Lung microvascular endothelial cell (primary cell): Measurements from ENCODE around the gene PRR36. TPM values are rescaled to one million over a fixed set of nuclear protein-coding genes. Genes with fewer than 3 reads are reported as not detected.

Experiments used
- DNase-seq, 2 donors: peaks; one replicate each; pipeline versions ENCODE4 v3.0.0 to v3.0.0-alpha.2; 2010; ENCODE audit warnings: low read depth in 2 of 2
- total RNA-seq: library from RNA; depleted of rRNA; stranded (reverse); fragments of >200 nt; gene quantifications from 2 replicates; pipeline ENCODE4 v1.2.1, GENCODE V29; 2014

PRR36 gene
- total RNA-seq, 1 donor from 2014 or later: not detected

DNA sequence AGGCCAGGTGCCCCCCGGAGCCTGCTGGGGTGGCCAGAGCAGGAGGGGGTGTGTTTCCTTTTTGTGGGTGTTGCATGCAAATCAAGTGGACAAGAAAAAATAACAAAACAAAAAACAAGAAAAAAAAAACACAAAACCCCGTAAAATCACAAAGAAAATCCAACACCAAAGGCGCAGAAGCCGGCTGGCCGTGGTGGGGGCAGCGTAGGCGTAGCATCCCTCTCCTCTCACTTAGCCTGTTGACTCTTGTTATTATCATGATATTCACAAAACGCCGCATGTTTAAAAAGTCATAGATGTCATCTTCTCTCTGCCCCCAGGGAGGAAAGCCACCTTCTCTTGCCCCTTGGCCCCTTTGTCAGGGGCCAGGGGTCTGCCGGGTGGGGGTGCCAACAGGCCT lies 39.5 kb upstream of the PRR36 start:
- DNase-seq: no peak

DNA sequence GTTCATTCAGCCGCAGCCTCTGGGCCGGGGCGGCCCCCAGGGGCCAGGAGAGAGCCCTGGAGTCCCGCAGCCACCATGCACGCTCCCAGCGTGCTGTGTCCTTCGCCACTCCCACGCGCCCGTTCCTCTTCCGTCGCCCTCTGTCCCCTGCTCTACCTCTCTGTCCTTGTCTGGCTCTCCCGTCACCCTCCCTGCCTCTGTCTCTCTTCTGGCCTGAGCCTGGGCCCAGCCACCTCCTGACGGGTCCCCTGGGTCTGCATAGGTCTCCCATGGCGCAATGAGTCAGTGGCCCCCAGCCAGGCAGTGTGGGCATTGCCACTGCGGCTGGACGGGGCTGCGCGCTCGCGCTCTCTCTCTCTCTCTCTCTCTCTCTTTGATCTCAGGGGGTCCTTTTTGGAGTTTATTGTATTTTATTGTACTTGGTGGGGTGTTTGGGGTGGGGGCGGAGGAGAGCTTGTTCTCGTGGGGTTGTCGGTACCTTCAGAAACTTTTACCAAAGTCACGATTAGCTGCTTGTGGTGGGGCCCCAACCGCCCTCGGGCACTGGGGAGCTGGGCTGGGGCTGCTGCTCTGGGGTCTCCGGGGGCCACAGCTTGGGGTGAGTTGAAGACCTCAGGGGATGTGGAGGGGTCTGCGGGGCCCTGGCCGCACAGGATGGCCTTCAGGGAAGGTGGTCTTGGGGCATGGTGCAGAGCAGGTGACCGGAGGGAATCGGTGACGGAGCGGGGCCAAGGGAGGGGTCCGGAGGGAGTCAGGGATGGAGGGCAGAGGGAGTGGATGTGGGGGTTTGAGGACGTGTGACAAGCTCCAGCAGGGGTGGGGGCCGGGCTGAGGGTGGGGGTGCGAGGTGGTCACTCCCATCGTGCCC lies 38.7 kb upstream of the PRR36 start:
- no peak for DNase-seq

DNA sequence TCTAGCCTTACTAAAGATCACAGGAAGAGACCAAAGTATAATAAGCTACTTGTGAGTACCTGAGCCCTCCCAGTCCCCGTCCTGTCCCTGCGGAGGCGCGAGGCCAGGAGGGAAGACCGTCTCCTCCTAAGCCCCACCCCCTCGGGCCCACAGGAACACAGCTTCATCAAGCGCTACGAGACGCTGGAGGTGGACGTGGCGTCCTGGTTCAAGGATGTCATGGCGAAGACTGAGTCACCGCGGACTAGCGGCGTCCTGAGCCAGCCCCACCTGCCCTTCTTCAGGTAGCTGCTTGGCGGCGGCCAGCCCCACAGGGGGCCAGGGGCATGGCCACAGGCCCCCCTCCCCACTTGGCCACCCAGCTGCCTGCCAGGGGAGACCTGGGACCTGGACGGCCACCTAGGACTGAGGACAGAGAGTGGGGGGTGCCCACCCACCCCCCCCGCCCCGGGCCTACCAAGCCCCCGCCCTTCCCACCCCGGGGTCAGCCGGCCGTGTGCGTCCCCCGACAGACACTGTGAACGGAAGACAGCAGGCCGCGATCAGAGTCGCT lies 38.0 kb upstream of the PRR36 start:
- no peak for DNase-seq

DNA sequence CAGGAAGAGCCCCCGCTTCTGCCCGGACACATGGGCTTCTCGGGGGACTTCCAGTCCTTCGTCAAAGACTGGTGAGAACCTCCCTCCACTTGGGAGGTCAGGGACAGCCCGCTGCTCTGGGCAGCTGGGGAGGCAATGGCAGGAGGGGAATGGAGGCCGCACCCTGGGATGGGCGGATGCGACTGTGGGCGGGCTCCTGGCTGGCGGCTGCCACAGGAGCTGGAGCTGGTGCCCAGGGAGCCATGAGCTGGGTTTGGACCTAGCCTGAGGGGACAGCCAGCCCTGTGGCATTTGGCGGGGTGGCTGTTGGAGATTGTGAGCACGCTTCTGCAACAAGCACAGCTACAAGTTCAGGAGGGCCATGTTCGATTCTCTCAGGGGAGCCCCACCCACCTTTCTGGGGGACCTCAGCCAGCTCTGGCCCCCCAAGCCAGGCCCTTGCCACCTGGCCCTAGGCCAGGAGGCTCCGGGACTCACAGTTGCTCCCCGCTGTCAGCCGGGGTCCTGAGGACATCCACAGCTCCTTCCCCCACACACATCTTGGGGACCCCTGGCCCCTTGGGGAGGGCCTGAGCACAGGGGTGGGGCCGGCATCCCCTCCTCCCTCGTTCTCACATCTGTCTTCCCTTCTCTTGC lies 37.4 kb upstream of the PRR36 start:
- DNase-seq: no peak

DNA sequence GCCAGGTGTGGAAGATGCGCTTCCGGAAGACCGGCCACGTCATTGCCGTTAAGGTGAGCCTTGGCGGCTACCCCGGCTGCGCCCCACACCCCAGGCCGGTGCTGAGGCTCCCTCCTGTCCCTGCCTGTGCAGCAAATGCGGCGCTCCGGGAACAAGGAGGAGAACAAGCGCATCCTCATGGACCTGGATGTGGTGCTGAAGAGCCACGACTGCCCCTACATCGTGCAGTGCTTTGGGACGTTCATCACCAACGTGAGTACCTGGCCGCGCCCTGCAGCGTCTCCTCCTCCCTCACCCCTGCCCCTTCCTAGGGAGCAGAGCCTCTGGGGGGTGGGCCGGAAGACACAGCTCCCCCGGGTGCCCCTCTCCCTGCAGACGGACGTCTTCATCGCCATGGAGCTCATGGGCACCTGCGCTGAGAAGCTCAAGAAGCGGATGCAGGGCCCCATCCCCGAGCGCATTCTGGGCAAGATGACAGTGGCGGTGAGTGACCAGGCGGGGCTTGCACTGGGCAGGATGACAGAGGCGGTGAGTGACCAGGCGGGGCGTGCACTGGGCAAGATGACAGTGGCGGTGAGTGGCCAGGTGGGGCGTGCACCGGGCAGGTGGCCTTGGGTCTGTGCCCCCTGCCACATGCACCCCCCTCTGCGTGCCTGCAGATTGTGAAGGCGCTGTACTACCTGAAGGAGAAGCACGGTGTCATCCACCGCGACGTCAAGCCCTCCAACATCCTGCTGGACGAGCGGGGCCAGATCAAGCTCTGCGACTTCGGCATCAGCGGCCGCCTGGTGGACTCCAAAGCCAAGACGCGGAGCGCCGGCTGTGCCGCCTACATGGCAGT lies 36.4 kb upstream of the PRR36 start:
- no peak for DNase-seq

DNA sequence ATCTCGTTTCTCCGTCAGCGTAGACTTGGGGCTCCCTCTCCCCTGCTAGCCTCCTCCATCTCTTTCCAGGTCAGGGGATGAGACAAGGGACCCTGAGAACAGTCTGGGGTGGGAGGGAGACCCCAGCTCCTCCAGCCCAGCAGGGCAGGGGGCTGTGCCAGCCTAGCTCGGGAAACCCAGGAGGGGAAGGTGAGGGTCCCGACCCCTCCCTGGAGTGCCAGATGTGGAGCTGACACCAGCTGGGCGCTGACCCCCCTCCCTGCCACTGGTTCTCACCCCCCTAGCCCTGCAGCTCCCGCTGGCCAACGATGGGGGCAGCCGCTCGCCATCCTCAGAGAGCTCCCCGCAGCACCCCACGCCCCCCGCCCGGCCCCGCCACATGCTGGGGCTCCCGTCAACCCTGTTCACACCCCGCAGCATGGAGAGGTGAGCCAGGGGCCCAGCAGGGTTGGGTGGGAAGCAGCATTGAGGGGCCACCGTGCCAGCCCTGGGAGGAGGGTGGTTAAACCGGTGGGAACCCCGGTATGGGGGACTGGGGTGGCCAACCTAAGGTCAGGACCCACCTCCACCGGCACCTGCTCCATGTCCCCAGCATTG lies 35.4 kb upstream of the PRR36 start:
- DNase-seq: no peak

DNA sequence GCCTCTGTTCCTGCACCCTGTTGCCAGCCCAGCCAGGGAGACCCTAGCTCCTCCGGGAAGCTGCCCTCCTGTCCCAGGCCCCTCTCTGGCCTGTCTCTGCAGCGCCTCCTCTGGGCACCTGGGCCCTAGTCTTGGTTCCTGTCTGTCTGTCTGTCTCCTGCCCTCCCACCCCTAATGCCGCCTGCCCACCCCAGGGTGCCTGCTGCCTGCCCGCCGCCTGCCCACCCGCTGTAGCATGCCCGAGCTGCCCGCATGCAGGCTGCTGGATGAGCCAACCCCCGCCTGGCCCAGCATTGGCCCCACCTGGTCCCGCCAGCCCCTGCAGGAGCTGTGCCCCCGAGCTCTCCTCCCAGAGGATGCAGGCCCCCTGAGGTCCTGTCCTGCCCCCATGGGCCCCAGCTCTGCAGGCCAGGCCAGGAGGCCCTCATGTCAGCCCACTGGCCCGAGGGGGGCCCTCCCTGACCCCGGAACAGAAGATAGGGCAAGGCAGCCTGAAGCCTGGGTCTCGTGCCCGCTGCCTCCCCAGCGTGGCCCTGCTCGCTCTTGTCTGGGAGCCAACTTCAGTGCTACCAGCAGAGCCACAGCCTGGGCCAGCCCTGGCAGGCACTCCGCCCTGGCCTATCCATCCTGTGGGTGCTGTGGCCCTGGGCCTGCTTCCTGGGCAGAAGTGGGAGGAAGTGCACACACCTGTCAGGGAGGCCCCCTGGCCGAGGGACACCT lies 34.7 kb upstream of the PRR36 start:
- DNase-seq: no peak

DNA sequence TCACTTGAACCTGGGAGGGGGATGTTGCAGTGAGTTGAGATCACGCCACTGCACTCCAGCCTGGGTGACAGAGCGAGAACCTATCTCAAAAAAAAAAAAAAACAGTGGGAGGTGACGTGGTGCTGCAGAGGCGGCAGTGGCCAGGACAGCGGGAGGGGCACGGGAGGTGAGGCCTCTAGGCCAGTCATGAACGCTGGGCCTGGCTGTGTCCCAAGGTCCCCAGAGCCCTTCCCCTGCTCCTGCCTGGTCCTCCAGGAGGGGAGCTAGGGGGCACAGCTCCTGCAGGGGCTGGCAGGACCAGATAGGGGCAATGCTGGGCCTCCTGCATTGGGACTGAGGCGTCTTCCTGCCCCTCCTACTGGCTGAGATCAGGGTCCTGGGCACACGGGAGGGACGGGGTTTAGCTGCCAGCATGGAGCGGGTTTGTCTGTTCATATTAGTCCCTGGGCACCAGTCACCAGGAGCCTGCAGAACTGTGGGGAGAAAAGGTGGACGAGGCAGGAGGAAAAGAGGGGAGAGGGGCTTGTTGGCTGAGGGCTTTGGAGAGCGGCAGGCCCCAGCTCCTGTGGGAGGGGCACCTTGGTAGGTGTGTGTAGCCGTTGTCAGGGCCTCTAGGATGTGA lies 34.0 kb upstream of the PRR36 start:
- no peak for DNase-seq

DNA sequence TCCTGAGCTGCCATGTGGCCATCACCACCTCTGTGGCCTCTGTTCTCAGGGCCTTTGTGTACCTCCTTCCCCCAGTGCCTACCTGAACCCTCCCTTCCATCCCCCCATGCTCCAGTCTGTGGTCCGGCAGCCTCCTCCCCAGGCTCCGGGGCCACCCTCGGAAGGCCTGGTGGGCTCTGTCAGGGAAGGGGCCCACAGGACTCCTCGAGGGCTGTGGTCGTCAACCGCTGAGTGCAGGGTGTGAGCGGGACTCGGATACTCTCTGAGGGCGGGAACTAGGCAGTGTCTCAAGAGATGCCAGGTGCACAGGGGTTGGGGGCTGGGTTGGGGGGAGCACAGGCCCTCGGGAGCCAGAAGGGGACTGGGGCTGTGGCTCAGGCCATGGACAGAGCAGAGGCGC lies 33.4 kb upstream of the PRR36 start:
- no peak for DNase-seq

DNA sequence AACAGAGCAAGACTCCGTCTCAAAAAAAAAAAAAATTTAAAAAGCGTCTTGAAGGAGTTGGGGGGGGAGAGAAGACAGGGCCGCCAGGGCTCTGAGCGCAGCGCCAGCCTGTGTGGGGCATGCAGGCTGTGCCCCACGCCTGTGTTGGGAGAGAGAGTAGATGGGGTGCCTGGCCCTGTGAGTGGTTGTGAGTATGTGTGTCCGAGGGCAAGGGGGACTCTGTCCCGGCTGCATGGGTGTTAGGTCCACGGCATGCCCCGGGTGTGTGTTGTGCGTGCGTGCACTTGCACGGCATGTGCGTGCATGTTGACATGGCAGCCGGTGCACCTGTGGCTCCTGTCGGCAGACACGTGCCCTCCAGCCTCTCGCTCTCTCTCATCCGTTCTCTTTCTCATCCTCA lies 32.9 kb upstream of the PRR36 start:
- no peak for DNase-seq

DNA sequence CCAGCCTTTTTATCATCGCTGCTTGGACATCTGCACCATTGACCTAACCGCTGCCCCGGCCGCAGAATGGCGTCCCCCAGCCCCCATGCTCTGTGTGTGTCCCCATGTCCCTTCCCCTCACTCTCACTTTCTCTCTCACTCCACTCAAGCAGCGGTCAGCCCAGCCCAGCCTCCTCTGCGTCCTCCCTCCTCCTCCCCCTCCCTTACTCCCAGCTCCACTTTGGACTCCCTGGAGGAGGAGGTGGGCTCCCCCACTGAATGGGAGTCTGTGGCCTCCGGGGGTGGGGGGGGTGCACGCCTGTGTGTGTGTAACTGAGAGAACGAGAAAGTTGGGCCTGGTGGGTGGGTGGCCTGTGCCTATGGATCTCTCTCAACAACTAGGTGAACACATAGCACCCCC lies 31.7 kb upstream of the PRR36 start:
- no peak for DNase-seq

DNA sequence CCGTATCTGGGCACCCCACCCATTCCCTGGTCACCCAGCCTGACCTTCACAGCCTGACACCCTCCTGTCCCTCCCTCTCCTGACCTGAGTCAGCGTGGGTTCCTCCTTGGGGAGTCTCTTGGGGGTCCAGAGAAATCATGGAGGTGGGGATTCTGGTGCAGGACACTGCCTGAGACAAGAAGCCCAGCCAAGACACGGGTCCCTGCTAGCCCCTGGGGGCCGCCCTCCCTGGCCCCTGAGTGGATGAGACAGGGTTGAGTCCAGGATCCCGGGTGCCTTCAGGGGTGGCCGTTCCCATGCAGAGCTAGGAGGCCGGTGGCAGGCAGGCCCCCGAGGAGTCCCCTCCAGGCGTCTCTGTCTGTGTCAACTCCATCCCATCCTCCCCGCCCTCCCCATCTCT lies 31.1 kb upstream of the PRR36 start:
- no peak for DNase-seq

DNA sequence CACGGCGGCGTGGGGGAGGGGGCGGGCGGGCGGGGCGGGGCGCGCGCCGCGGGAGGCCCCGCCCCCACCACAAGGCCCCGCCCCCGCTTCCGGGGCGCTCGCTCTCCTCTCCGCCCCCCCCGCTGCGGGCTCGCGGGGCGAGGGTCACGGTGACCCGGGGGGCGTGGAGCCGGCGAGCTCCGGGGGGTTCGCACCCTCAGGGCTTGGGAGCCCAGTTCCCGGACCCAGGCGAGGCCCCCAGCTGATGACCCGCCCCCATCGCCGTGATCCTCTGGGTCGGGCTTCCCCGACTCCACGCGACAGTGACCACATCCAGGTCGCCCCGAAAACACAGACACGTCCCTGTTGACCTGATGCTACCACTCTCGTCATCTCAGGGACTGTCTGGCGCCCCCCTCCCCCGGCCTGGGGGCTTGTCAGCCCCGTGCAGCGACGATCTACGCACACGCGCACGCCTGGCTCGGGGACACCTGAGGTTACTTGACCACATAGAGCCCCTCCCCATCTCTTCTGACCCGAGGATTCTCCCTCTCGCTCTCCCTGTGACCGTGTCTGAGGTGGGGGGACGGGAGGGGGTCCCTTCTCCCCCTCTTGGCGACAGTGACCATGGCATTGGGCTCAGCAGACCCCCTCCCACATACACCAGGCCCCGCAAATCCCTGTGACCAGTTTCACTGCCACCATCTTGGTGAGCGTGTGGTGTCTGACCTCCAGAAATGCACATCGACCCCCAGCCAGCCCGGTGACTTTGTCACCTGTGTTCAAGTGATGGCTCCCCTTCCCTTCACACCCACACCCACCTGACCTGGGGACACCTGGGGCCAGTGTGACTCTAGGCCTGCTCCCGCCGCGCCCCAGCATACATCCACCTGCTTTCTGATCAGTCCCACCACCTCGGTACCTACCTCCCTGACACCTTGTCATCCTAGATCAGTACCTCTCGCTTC lies 30.2 kb upstream of the PRR36 start:
- DNase-seq: peak; percentile 28 to 42

DNA sequence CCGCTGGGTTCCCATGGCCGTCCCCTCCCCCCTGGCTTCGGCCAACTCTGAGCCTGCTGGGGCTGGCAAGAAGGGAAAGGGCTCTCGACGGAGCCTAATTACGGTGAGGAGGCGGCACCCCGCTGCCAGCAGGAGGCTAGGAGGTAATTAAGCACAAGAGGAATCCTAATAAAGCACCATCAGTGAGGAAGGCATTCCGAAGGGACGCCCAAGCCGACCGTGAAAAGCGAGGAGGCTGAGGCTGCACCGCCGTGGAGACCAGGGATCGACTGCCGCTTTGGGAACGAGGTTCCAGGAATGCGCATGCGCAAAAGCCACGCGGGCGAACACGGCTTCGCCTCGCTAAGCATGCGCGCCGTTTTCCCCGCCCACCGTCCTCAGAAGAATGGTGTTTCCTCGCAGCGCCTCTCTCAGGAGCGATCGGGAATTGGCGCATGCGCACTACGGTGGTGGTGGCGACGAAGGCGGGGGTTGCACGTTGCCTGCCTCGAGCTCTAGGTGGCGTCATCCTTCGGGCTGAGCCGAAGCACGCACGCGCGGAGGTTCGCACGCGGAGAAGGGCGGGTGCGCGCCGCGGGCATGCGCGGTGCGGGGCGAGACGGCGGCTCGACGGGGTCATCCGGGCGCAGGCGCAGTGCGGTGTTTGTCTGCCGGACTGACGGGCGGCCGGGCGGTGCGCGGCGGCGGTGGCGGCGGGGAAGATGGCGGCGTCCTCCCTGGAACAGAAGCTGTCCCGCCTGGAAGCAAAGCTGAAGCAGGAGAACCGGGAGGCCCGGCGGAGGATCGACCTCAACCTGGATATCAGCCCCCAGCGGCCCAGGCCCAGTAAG lies 29.3 kb upstream of the PRR36 start, which contains the start of gene MAP2K7:
Gene MAP2K7 (plus strand): TSS at position 634 of the 830 bp plus-strand sequence. CDS start 68 bp downstream, at position 702.
- DNase-seq: peak; percentile 99 to 100

DNA sequence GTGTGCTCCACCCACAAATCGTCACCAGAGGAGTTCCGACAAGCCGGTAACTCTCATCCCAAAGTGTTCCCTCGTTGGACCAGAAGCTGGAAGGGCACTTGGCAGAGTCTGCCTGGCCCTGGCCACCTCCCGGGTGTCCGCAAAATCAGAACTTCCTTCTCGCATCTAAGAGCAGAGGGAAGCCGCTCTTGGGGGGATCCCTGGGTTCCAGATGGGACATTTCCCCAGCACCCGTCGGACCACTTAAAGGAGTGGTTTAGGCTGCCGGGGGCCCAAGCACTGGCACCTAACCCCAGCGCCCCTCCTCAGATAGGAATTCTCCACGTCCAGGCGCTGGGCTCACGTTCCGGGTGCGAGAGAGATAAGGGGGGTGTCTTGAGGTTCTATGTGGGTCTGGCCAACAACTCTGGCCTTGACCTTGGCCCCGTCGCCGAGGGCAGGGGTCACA lies 28.6 kb upstream of the PRR36 start:
- no peak for DNase-seq

DNA sequence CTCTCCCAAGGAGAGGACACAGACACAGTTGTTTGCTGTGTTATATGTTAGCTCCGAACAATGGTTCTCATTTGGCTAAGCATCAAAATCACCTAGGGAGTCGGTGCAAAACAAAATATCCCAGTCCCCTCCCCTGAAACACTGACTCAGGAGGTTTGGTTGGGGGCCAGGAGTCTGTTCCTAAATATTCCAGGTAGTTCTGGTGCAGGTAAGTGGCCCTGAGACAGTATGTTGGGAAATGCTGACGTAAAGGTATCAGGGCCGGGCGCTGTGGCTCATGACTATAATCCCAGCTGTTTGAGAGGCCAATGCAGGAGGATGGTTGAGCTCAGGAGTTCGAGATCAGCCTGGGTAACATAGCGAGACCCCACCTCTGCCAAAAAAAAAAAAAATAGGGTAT lies 27.1 kb upstream of the PRR36 start:
- DNase-seq: no peak

DNA sequence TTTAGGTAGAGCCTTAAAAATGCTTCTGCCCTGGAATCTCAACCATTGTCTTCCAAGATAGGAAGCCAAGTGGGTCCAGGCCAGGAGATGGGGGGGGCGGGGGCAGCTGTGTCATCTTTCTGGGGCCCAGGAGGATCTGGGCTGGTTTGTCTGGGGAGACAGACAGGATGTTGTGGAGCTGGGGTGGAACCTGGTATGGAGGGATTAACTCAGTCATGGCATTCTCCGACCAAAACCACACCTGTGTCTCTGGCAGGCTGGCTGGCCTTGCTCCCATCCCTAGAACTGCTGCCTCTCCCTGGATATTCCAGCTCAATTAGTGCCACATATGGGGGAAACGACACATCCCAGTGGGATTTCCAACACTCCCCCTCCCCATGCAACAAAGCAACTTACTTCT lies 26.7 kb upstream of the PRR36 start:
- no peak for DNase-seq

DNA sequence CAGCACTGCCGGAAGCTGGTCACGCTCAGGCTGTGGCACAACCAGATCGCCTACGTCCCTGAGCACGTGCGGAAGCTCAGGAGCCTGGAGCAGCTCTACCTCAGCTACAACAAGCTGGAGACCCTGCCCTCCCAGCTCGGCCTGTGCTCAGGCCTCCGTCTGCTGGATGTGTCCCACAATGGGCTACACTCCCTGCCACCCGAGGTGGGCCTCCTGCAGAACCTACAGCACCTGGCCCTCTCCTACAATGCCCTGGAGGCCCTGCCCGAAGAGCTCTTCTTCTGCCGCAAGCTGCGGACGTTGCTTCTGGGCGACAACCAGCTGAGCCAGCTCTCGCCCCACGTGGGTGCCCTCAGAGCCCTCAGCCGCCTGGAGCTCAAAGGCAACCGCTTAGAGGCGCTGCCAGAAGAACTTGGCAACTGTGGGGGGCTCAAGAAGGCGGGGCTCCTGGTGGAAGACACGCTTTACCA lies 26.2 kb upstream of the PRR36 start:
- DNase-seq: no peak
